Lower leg skin (tissue), 4 donors: ENCODE results near the gene KRT78. TPM values are rescaled to one million over a fixed set of nuclear protein-coding genes. Genes with fewer than 3 reads are reported as not detected.

Experiments used
- DNase-seq, 2 donors: peaks; one replicate each; pipeline ENCODE4 v3.0.0-alpha.2; 2019; ENCODE audit warnings: low spot score in 2 of 2
- H3K4me3 ChIP-seq: fragments of 200-600 bp; sonication (generic); 2 replicates; pipeline ENCODE4 v1.5.1; 2017; ENCODE audit warnings: mild to moderate bottlenecking, low read depth; ENCODE audit not compliant: poor library complexity, severe bottlenecking
- POLR2A ChIP-seq, 2 donors: fragments of 450-650 bp; IDR thresholded peaks; one replicate each; pipeline ENCODE4 v1.6.1; 2016 to 2017; ENCODE audit warnings: antibody characterized with exemption in 2 of 2, mild to moderate bottlenecking in 1 of 2, moderate library complexity in 1 of 2
- WGBS, 2 donors: methylation state at CpG; one replicate each; pipeline ENCODE4 v1.1.5; 2018; 5-methylcytosine and 5-hydroxymethylcytosine counted together
- intact Hi-C: fragments of 100-400 bp; cut with DNase I; formaldehyde crosslinking; loops from one replicate; pipeline ENCODE4 v1.15.0; 2023; ENCODE audit warnings: low total_unique reads
- total RNA-seq, 4 donors: library from RNA; depleted of rRNA; stranded (reverse); fragments of >200 nt; gene quantifications; one replicate each; pipeline ENCODE4 v1.1.0, GENCODE V29; 2016
- TF ChIP-seq, protein P1 (sequence below), 3 donors: fragments of 450-650 bp; IDR thresholded peaks; one replicate each; pipeline ENCODE4 v1.5.1; 2016; ENCODE audit warnings: antibody characterized with exemption in 3 of 3, mild to moderate bottlenecking in 3 of 3, moderate library complexity in 2 of 3

The KRT78 gene
- total RNA-seq, 4 donors from 2014 or later: 114 to 250 (median 183) TPM

DNA sequence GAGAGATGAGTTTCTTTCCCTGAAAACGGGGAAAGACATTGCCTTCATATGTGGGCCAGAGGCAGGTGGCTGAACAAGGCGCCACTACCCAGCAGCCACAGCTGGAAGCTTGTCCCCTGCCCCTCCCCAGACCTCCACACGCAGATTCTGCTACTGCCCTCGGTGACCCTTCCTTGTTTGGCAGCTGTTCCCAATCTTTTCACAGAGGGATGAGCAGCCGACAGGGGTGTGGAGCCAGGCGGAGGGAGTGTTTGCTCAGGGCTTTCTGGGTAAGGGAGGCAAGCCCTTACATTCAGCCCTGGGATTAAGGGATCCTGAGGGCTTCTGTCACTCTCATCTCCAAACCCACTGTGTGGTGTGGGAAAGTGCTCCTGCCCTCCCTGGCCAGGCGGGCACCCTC lies 30.4 kb downstream of the KRT78 start:
- intact Hi-C loops: no loop called here
- H3K4me3 ChIP-seq: no peak overlapping the region
- 43 to 54% methylated on average over 7 of the region's 7 CpGs for WGBS, 2 donors
- TF ChIP-seq, protein P1, sequence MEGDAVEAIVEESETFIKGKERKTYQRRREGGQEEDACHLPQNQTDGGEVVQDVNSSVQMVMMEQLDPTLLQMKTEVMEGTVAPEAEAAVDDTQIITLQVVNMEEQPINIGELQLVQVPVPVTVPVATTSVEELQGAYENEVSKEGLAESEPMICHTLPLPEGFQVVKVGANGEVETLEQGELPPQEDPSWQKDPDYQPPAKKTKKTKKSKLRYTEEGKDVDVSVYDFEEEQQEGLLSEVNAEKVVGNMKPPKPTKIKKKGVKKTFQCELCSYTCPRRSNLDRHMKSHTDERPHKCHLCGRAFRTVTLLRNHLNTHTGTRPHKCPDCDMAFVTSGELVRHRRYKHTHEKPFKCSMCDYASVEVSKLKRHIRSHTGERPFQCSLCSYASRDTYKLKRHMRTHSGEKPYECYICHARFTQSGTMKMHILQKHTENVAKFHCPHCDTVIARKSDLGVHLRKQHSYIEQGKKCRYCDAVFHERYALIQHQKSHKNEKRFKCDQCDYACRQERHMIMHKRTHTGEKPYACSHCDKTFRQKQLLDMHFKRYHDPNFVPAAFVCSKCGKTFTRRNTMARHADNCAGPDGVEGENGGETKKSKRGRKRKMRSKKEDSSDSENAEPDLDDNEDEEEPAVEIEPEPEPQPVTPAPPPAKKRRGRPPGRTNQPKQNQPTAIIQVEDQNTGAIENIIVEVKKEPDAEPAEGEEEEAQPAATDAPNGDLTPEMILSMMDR (IDR thresholded peaks at IDR 0.05): no peak
- TF ChIP-seq POLR2A (IDR thresholded peaks at IDR 0.05): no peak
- no peak for DNase-seq

DNA sequence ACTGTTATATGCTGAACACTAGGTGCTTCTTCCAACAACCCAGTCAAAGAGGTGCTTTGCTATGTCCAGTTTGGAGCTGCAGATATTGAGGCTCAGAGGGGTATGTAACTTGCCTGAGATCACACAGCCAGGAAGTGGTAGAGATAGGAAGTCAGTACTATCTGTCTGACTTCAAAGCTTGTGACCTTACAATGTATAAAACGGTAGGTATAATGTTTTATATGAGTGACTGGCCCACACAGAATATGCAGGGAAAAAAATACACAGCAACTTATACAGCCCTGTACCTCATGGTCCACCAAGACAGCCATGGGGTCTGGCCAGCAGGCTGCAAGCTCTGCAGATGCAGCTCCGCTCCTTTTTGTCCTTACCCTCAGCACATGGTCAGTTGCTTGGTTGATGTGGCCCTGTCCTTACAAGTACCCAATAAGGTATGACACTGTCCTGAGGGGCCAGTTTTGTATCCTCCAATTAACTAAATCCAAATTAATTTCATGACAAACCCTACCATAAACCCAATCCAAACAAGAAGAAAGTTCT lies 31.0 kb downstream of the KRT78 start:
- 69 to 91% methylated on average over 2 of the region's 2 CpGs for WGBS, 2 donors
- intact Hi-C loops: no loop called here
- no peak overlapping the region for H3K4me3 ChIP-seq
- no peak for TF ChIP-seq POLR2A (IDR thresholded peaks at IDR 0.05)
- TF ChIP-seq, protein P1 (IDR thresholded peaks at IDR 0.05): no peak
- no peak for DNase-seq

DNA sequence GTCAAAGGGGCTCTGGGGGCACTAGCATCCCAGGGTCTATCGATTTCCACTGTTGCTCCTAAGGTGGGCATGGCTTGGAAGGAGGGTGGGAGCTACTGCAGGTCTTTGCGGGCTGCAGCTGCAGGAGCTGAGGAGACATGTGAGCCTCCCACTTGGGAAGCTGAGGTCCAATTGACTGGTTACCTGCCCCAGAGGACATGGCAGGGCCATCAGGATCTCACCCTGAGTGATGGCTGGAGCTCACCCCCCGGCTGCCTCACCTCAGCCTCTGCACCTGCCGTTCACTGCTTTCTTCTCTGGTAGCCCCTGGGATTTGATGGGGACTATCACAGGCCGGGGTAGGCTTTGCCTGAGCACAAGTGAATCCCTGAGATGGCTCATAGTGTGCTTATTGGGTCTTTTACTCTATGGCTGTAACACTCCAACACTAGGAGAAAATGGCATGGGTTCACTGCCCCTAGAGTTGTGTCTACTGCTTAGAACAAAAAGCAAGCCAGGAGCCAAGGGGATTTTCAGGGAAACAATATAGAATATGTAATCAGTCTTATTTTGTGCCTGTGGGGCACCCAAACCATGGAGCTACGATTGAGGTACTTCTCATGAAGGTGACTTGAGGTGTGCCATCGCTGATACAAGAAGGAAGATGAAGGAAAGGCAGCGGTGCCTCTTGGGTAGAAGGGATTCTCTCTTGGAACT lies 31.6 kb downstream of the KRT78 start:
- DNase-seq: no peak
- 88 to 89% methylated on average over 7 to 8 of the region's 8 CpGs for WGBS, 2 donors
- intact Hi-C loops: no loop called here
- no peak overlapping the region for H3K4me3 ChIP-seq
- TF ChIP-seq, protein P1 (IDR thresholded peaks at IDR 0.05): no peak
- TF ChIP-seq POLR2A (IDR thresholded peaks at IDR 0.05): no peak

DNA sequence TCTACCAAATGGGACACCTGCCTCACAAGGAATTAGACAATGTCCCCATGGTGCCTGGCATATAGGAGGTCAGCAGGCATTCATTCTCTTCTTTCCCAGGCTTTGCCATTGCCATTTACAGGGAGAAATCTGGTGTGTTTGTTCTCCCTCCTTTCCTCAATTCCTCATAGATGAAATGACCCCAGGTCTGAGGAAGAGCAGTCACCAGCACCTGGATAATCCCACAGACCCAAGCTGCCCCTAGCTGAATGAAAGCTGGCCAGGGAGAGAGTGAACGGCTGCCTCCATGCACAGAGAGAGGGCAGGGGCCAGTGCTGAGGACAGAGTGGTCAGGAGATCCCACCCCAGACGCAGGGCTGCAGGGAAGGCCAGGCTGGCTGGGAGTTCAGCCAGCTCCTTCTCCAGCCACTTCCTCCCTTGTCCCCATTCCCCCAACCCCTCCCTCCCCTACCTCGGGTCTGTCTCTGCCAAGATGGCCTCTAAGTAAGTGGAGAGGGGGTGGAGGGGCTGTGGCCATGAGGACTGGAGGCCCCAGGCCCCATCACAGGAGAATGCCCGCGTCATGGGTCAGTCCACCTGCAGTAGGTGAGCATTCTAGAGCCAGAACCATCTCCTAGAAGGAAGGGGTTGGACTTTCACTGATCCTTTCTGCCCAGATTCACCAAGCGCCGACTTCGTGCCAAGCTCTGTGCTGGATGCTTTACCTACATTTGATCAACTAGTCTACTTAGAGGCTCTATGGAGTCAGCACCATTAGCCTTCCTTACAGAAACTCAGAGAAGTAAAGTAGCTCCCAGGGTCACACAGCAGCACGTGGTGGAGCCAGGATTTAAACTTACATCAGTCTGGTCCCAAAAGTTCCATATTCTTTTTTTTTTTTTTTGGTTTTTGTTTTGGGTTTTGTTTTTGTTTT lies 32.9 kb downstream of the KRT78 start:
- DNase-seq: no peak
- WGBS, 2 donors: 83 to 84% methylated on average over 9 of the region's 9 CpGs
- intact Hi-C loops: no loop called here
- no peak for TF ChIP-seq POLR2A (IDR thresholded peaks at IDR 0.05)
- no peak overlapping the region for H3K4me3 ChIP-seq

DNA sequence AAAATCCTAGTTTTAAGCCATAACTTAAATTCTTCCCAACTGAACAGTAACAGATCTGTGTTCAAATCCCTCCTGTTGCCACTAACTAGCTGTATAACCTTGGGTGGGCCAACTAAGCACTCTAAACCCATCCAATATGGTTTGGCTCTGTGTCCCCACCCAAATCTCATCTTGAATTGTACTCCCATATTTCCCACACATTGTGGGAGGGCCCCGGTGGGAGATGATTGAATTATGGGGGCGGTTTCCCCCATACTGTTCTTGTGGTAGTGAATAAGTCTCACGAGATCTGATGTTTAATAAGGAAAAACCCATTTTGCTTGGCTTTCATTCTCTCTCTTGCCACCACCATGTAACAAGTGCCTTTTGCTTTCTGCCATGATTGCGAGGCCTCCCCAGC lies 33.6 kb downstream of the KRT78 start:
- H3K4me3 ChIP-seq: no peak overlapping the region
- 89 to 93% methylated on average over 4 of the region's 4 CpGs for WGBS, 2 donors
- DNase-seq: no peak
- intact Hi-C loops: no loop called here
- no peak for TF ChIP-seq POLR2A (IDR thresholded peaks at IDR 0.05)
- TF ChIP-seq, protein P1 (IDR thresholded peaks at IDR 0.05): no peak

DNA sequence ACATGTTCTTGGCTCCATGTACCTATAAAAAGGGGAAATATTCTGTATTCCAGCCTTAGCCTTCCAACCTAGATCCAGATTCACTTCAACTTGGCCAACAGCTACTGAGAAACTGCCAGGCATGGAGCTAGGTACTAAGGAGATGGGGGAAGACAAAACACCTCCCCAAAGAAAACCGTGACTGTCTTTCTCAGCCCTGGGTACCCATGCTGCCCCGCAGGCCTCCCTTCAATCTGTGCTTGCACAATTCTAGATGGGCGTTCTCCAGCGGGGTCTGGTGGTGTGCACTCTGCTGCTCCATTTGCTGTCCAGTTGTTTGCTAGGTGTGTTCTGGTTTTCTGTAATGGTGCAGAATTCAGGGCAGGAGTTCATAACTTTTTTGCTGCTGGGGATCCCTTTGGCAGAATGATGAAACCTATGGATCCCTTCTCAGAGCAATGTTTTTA lies 34.1 kb downstream of the KRT78 start:
- WGBS, 2 donors: 64 to 75% methylated on average over 4 of the region's 4 CpGs
- intact Hi-C loops: no loop called here
- H3K4me3 ChIP-seq: no peak overlapping the region
- no peak for DNase-seq
- no peak for TF ChIP-seq POLR2A (IDR thresholded peaks at IDR 0.05)
- TF ChIP-seq, protein P1 (IDR thresholded peaks at IDR 0.05): no peak
